GM21381 (cell line): ENCODE measurements around the gene MAFG.
A peak's percentile ranks its signal among the peaks of the same experiment; 100 is the strongest.

Experiments
- ATAC-seq: cut with Tn5 transposase; IDR thresholded peaks from one replicate; pipeline ENCODE4 v1.9.1; 2021; ENCODE audit warnings: mild to moderate bottlenecking, moderate library complexity; ENCODE audit not compliant: unreplicated experiment

The MAFG gene

DNA sequence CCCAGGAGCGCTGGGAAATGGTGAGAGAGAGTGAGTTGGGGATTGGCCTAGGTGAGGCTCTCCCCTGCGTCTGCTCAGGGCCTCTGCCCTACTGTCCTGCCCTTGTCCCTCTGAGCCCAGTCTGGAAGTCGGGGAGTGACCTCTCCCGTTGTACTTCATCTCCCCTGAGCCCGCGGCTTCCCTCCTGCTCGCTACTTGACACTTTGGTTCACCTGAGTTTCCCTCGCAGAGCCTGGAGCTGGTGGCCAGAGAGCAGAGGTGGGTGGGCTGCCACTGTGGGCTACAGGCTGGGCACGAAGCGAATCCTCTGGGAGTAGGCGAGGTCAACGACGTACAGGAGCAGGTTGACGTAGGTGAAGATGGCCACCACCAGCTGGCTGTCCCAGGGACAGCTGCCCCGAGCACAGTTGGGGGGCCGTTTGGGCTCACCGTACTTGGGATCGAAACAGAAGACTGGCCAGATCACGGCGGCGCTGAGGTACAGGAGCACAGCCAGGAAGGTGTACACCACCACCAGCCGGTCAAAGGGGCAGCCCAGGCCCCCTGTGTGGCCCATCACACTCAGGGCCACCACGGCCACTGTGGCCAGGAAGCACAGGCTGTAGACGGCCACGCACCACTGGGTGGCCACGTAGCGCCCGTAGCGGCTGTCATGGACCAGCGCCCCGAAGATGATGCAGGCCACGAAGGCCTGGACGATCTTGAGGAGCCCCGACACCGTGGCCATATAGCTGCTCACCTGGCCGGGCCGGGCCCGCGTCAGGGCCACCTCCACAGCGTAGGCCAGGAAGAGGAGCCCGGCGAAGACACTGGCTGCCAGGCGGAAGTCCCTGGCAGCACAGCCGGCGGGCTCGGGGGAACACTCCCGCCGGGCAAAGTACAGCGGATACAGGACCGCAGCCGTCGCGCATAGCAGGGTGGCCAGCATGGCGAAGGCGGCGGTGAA lies 13.3 kb upstream of the MAFG start:
- no peak for ATAC-seq

DNA sequence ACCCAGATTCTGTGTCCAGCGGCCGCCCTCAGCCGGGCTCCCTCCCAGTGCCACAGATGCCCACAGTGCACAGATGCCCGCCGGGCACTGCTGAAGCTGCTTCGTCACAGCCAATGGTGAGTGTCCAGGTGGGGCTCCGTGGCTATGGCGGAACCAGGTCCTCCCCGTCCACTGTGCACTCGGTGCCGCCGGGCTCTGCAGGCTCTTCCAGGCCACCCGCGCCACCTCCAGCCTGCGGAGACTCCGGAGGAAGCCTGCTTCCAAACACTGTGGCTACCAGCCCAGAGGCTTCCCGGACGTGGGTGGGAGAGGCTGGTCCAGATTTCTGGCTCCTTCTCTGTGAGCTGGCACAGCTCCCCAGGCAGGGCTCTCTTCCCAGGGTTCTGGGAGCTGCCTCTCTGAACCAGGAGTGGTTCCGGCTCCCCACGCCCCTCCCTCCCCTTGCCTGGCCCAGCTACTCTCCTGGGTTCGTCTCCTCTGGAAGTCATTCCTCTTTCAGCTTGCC lies 12.4 kb upstream of the MAFG start:
- no peak for ATAC-seq

- no peak for ATAC-seq
These were observed 11.7 kb upstream of the MAFG start for GRCh38 chr17:81939218-81939617.

- ATAC-seq = no peak
These were observed 8.2 kb upstream of the MAFG start for GRCh38 chr17:81935709-81936084.

- ATAC-seq = no peak
These were observed 7.5 kb upstream of the MAFG start for GRCh38 chr17:81934850-81935708.

GRCh38 chr17:81934098-81934757 lies 6.7 kb upstream of the MAFG start:
- no peak for ATAC-seq

DNA sequence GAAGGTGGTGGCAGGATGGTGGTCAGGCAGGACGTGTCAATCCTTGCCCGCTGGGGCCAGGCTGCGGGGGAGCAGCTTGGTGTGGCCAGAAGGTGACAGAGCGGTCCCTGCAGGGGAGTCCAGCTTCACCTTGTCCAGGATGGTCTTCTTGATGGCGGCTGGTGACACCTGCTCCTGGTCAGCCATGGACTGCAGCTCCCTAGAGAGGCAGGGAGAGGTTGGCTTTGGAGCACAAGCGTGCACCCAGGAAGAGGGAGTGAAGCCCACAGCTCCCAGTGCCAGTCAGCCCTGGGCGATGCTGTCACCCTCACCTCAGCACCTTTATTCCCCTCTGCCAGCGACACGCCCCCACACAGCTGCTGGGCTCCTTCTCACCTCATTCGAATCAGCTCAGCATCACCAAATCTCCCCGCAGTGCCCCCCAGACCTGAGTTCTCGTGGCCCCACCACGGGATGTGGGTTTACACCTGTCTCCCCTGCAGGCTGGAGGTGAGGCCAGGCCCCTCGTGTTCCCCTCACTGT lies 5.7 kb upstream of the MAFG start:
- ATAC-seq = no peak

DNA sequence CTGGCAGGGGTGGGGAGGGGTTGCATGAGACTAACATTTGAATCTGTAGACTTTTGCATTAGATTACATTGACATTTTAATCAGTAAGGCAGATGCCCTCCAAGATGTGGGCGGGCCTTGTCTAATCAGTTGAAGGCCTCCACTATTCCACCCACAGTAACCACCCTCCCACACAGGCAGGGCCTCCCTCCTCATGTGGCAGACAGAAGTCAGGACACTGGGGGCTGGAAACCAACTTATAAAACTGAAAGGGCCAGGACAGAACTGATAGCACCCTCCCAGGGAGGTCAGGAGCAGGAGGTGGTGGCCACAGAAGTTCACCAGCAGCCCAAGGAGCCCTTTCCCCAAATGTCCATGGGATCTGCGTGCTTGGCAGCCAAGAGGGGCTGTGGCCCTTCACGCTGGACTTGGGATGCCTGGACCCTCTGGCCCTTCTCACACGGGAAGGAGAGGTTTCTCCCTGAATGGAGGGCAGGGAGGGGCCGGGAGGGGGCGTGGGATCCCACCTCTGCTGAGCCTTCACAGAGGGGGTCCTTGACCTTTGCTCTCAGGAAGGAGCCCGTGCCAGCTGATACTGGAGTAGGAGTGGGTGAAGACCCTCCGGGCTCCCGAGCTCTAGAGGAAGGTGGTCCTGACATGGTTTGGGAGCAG lies 4.9 kb upstream of the MAFG start:
- no peak for ATAC-seq

- ATAC-seq = no peak
These were observed 4.2 kb upstream of the MAFG start for GRCh38 chr17:81931557-81932332.

- ATAC-seq = no peak
These were observed 3.6 kb upstream of the MAFG start for GRCh38 chr17:81931189-81931556.

DNA sequence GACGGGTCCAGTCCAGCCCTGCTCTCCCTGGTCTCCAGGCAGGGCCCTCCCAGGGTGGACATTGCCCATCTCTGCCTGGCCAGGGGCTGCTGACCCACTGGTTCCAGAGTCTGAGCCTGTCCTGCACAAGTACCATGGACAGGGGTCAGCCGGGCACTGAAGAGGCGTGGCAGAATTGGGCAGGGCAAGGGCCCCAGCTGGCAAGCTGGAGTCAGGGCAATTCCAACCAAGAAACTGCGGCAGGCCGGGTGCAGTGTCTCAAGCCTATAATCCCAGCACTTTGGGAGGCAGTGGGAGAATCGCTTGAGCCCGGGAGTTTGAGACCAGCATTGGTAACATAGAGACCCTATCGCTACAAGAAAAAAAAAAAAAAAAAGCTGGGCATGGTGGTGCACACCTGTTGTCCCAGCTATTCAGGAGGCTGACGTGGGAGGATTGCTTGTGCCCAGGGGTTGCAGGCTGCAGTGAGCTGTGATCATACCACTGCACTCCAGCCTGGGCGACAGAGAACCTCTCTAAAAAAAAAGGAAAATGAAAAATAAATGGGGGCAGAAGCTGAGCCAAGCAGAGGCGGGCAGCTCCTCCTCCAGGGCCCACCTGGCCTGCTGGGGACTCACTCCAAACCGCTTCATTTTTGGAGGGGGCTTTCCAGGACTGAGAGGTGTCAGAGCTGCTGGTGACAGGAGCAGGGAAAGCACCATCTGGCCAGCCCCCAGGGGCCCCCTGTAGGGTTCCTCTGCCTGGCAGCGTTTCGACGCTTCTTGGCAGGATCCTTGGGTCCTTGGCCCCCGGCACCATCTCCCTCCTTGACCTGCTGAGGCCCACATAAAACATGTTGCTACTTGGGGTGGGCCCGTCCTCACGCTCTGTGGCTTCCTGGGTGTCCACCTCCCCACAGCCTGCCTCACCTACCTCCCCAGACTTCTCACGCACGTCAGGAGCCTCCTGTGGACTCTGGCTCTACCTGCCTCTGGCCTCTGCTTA lies 2.9 kb upstream of the MAFG start:
- no peak for ATAC-seq

DNA sequence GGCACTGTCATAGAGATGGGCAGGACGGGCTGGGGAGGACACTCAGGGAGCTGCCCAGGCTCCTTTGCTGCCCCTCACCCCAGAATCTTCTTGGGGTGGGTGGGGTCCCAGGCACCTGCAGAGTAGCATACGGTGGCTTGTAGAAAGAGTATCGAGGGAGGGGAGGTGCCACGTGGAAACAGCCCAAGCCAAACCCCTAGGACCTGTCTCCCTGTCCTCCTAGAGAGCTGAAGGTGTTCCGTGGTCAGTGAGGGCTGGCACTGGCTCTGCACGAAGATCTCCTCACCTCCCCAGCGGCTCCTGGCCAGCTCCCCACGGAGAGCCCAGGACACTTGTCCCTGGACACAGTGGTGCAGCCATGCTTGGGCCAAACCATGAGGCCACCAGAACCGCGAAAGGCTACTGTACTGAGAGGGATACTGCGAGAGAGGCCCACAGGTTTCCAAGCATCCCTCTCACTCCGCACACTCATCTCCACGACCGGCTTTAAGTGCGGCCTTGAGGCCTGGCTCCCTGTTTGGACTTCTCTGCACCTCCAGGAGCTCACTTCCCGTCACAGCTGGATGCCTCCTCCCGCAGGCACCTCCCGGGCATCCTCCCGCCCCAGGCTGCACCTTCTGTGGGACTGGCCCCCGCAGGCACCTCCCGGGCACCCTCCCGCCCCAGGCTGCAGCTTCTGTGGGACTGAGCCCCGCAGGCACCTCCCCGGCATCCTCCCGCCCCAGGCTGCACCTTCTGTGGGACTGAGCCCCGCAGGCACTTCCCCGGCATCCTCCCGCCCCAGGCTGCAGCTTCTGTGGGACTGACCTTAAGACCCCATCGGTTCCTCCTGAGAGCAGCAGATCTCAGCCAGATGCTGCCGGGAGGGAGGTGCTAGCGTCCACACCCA lies 2.0 kb upstream of the MAFG start:
- ATAC-seq = no peak

- ATAC-seq = no peak
These were observed 1.2 kb upstream of the MAFG start for GRCh38 chr17:81928544-81929252.

GRCh38 chr17:81927152-81927652 lies 333 bp downstream of the MAFG start:
- peak; percentile 12 for ATAC-seq

GRCh38 chr17:81926451-81927151 lies 934 bp downstream of the MAFG start:
- peak; percentile 23 for ATAC-seq

GRCh38 chr17:81925860-81926450 lies 1.6 kb downstream of the MAFG start:
- ATAC-seq = no peak
